GM23248 (cell line): ENCODE measurements around the gene KRT9.

Source experiments
- EZH2 ChIP-seq: fragments of 200-600 bp; sonication (generic); IDR thresholded peaks from 2 replicates; pipeline ENCODE4 v1.6.1; 2018; ENCODE audit warnings: antibody characterized with exemption, mild to moderate bottlenecking; ENCODE audit not compliant: insufficient read depth, poor library complexity, severe bottlenecking
- EZH2phosphoT487 ChIP-seq: fragments of 200-600 bp; sonication (generic); IDR thresholded peaks from 2 replicates; pipeline ENCODE4 v1.6.1; 2018; ENCODE audit warnings: antibody characterized with exemption, moderate library complexity, mild to moderate bottlenecking, low read depth; ENCODE audit not compliant: insufficient read depth

- TF ChIP-seq EZH2, result no peak
- TF ChIP-seq EZH2phosphoT487, result no peak
Measured at GRCh38 chr17:41559548-41559947, 12.3 kb downstream of the KRT9 start.
